AG04449 (cell line): Measurements from ENCODE around the gene SENP3.

Experiments used
- CTCF ChIA-PET: fragments of 350-600 bp; formaldehyde crosslinking; extraction: SDS; loops from one replicate; lab custom pipeline; 2021; ENCODE audit warnings: antibody characterized with exemption; lab: Yijun Ruan, JAX
- POLR2A ChIA-PET: fragments of 400-600, 350-600 bp; formaldehyde crosslinking; extraction: SDS; loops from one replicate; lab custom pipeline; 2020; ENCODE audit warnings: antibody characterized with exemption, inconsistent platforms; lab: Yijun Ruan, JAX
- DNase-seq: peaks from one replicate; pipeline ENCODE4 v3.0.0-alpha.2; 2010; ENCODE audit warnings: low read depth, low spot score
- H3K4me3 ChIP-seq: 2 replicates; pipeline ENCODE4 v1.5.1; 2011; ENCODE audit warnings: low read depth, mild to moderate bottlenecking, control low read depth, low read length
- CTCF ChIP-seq: IDR thresholded peaks from one replicate; pipeline ENCODE4 v1.5.1; 2011; ENCODE audit warnings: mild to moderate bottlenecking, moderate library complexity, low read length, control low read depth, inconsistent platforms; ENCODE audit not compliant: insufficient read depth; ENCODE audit errors: missing control alignments

Gene SENP3

DNA sequence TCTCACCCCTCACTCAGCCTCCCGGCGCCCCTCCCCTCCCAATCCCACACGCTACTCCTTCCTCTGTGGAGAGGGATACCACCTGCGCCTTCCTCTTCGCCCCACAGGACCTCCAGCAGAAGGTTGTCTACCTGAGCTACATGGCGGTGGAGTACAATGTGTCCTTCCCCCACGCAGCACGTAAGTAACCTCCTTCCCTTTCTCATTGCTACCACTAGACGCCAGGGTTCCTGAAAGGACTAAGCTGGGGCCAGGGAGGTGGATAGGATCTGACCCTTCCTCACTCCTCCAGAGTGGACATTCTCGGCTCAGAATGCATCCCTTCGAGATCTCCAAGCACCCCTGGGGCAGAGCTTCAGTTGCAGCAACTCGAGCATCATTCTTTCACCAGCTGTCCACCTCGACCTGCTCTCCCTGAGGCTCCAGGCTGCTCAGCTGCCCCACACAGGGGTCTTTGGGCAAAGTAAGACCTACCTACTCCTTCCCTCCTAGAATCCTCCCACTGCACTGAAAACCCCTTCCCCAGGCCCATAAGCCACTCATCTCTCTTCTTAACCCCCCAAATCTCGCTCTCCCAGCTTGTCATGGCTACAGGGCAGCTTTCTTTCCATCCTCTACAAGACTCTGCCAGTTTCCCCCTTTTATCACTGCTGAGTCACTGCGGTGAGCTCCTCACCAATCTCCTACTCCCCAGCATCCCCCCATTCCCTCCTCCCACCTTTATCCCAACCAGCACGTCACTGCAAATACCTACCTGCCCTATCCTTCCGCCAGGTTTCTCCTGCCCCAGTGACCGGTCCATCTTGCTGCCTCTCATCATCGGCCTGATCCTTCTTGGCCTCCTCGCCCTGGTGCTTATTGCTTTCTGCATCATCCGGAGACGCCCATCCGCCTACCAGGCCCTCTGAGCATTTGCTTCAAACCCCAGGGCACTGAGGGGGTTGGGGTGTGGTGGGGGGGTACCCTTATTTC, 19.2 kb downstream of the SENP3 start:
- ChIA-PET CTCF (interaction anchor here (1.6 to 6.6 kb wide), 4 partner anchors 8 to 107 kb away, joined by 4 to 37 read pairs (median 8); partner anchors contain the start of genes SOX15, TP53 and WRAP53), POLR2A (interaction anchor here (0.6 to 4.1 kb wide), 5 partner anchors 8 to 106 kb away, joined by 3 to 31 read pairs (median 7); partner anchors contain the start of genes POLR2A, SOX15 and TP53)
- H3K4me3 ChIP-seq = no peak overlapping the region
- no peak for TF ChIP-seq CTCF
- DNase-seq = no peak

DNA sequence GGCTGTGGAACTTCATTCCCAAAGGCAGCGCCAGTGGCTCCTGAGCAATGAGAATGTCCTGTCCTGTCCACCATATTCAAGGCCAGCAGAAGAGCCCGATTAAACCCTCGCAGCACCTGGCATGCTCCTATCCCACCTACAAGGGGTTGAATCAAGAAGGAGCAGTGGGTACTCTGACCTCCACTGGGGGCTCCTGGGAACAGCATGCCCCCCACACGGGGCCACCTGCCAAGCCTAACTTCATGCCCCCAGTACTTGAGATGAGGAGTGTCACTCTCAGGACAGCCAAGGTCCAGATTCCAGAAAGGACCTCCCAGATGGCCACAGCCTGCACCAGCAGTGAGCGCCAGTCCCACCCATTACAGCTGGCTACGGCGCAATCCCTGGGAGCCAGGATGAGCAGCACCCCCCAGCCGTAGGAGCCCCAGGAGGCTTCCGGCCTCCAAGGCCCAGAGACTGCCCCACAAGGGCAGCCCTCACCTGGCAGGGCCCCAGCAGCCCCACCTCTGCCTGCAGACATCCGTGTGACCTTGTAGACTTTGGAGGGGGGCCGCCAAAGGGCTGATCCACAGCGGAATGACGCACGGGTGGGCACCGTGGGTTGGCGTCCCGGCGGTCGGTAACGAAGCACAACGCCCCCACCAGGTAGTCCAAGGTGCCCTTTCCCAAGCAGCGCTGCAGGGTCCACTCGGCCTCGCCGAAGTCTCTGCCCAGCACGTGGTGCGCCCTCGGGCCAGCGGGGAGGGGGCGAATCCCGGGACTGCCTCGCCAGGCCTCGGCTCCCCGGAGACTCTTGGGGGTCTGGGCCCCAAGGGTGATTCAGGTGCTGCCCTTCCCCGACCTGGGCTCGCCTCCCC, 20.9 kb downstream of the SENP3 start:
- no peak for DNase-seq
- no peak for TF ChIP-seq CTCF
- peak overlapping the region; percentile 81 for H3K4me3 ChIP-seq
- ChIA-PET POLR2A (interaction anchor here (0.7 to 3.6 kb wide), 6 partner anchors 9 to 104 kb away, joined by 3 to 45 read pairs (median 6); partner anchors contain the start of genes POLR2A, TP53 and WRAP53), CTCF (interaction anchor here (1.0 to 5.1 kb wide), 4 partner anchors 22 to 302 kb away, joined by 3 to 57 read pairs (median 19); partner anchors contain the start of genes SENP3, TP53 and WRAP53)

- CTCF ChIA-PET = interaction anchor here (1.0 to 5.1 kb wide), 4 partner anchors 23 to 303 kb away, joined by 3 to 57 read pairs (median 19); partner anchors contain the start of genes SENP3, TP53 and WRAP53
- no peak for TF ChIP-seq CTCF
- H3K4me3 ChIP-seq = peak within 1 kb of the TSS; percentile 81
- POLR2A ChIA-PET = interaction anchor here (0.6 to 3.6 kb wide), 6 partner anchors 9 to 103 kb away, joined by 4 to 45 read pairs (median 6); partner anchors contain the start of genes POLR2A, TP53 and WRAP53
- peak; percentile 73 for DNase-seq
Measured at GRCh38 chr17:7583253-7584109, 21.8 kb downstream of the SENP3 start, which contains the start of gene MPDU1. Gene MPDU1, plus strand, starts transcription at chr17:7583852. Its CDS starts 11 bp downstream, at chr17:7583863.

DNA sequence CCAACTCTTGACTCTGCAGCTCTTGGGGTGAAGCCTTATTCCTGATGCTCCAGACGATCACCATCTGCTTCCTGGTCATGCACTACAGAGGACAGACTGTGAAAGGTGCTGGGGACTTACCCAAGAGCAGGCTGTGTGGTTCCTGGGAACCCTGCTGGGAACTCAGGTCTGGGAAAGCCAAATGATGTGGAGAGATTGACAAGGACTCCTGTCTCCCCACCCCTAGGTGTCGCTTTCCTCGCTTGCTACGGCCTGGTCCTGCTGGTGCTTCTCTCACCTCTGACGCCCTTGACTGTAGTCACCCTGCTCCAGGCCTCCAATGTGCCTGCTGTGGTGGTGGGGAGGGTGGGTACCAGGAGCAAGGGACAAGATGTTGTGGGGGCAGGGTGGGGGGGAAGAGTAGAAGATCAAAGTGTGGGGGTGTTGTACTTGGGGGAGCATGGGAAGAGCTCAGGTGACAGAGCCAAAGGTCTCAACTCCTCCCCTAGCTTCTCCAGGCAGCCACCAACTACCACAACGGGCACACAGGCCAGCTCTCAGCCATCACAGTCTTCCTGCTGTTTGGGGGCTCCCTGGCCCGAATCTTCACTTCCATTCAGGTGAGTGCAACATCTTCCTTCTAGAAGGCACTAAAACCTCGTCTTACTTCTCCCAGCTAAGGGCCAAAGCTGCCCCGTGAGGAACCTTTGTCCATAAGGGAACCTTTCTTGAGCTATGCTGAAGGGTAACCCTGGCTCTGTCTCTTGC, 25.1 kb downstream of the SENP3 start:
- POLR2A ChIA-PET = interaction anchor here (0.6 to 4.4 kb wide), 10 partner anchors 8 to 236 kb away, joined by 3 to 31 read pairs (median 4); partner anchors contain the start of genes CD68, FXR2, POLR2A and SAT2
- no peak for DNase-seq
- CTCF ChIA-PET = interaction anchor here (0.9 to 5.1 kb wide), 8 partner anchors 11 to 101 kb away, joined by 3 to 57 read pairs (median 4); partner anchors contain the start of genes SENP3, TP53 and WRAP53

More for the DNA sequence above, 25.1 kb downstream of the SENP3 start:
- H3K4me3 ChIP-seq = no peak overlapping the region
- TF ChIP-seq CTCF = peak; percentile 12
